CD14-positive monocyte (primary cell): ENCODE results near the gene HIBADH. TPM values are rescaled to one million over a fixed set of nuclear protein-coding genes. Genes with fewer than 3 reads are reported as not detected.

Source experiments
- DNase-seq, 3 donors: peaks; one replicate each; pipeline ENCODE4 v3.0.0-alpha.2; 2011 to 2022
- H2AFZ ChIP-seq: 2 replicates; pipeline ENCODE4 v1.6.0; 2012; ENCODE audit warnings: mild to moderate bottlenecking, low read depth, low read length, inconsistent platforms; ENCODE audit not compliant: insufficient read depth, poor library complexity, severe bottlenecking
- H3K27ac ChIP-seq, 2 donors: 1 replicate in 1 of 2; 2 replicates in 1 of 2; pipeline ENCODE4 v1.5.1; 2012 to 2013; ENCODE audit warnings: low read length in 2 of 2, control low read depth in 1 of 2, inconsistent platforms in 1 of 2, low read depth in 1 of 2, mild to moderate bottlenecking in 1 of 2
- H3K27me3 ChIP-seq, 2 donors: one replicate each; pipeline versions ENCODE4 v1.6.0 to v1.6.1; 2011 to 2013; ENCODE audit warnings: low read length in 2 of 2; ENCODE audit not compliant: control insufficient read depth in 2 of 2, insufficient read depth in 2 of 2
- H3K36me3 ChIP-seq, 2 donors: replicated peaks in 1 of 2; 1 replicate in 1 of 2; 2 replicates in 1 of 2; pipeline versions ENCODE4 v1.5.1 to v1.6.1; 2012 to 2013; ENCODE audit warnings: low read length in 2 of 2, control low read depth in 1 of 2, inconsistent platforms in 1 of 2, mild to moderate bottlenecking in 1 of 2; ENCODE audit not compliant: insufficient read depth in 2 of 2, control insufficient read depth in 1 of 2
- H3K4me1 ChIP-seq, 2 donors: 1 replicate in 1 of 2; 2 replicates in 1 of 2; pipeline versions ENCODE4 v1.5.1 to v1.6.1; 2012 to 2013; ENCODE audit warnings: low read length in 2 of 2, control low read depth in 1 of 2, inconsistent platforms in 1 of 2, mild to moderate bottlenecking in 1 of 2, moderate library complexity in 1 of 2; ENCODE audit not compliant: insufficient read depth in 2 of 2, control insufficient read depth in 1 of 2
- H3K4me2 ChIP-seq: replicated peaks from 2 replicates; pipeline ENCODE3; 2012; ENCODE audit warnings: low read length, moderate library complexity, mild to moderate bottlenecking; ENCODE audit not compliant: poor library complexity, severe bottlenecking; ENCODE audit errors: extremely low read depth
- H3K4me3 ChIP-seq, 3 experiments: fragments of 200-600 bp in 1 of 3; sonication (generic) in 1 of 3; replicated peaks in 1 of 3; 1 replicate in 2 of 3; 2 replicates in 1 of 3; pipeline ENCODE4 v1.5.1; 2011 to 2013; ENCODE audit warnings: low read length in 3 of 3, mild to moderate bottlenecking in 3 of 3, control low read depth in 2 of 3, low read depth in 2 of 3, inconsistent platforms in 1 of 3, moderate library complexity in 1 of 3
- H3K79me2 ChIP-seq: 2 replicates; pipeline ENCODE4 v1.6.0; 2012; ENCODE audit warnings: mild to moderate bottlenecking, control low read depth, inconsistent platforms, low read length, moderate library complexity; ENCODE audit not compliant: insufficient read depth
- H3K9ac ChIP-seq: 2 replicates; pipeline ENCODE4 v1.6.0; 2017; ENCODE audit warnings: low read length, mild to moderate bottlenecking; ENCODE audit not compliant: insufficient read depth, poor library complexity, severe bottlenecking
- H3K9me3 ChIP-seq, 2 donors: replicated peaks in 1 of 2; 1 replicate in 1 of 2; 2 replicates in 1 of 2; pipeline versions ENCODE4 v1.5.1 to v1.6.1; 2012 to 2013; ENCODE audit warnings: low read length in 2 of 2, control low read depth in 1 of 2; ENCODE audit not compliant: control insufficient read depth in 1 of 2, insufficient read depth in 1 of 2
- H4K20me1 ChIP-seq: 2 replicates; pipeline ENCODE4 v1.6.0; 2012; ENCODE audit warnings: mild to moderate bottlenecking, low read length, control low read depth, moderate library complexity; ENCODE audit not compliant: insufficient read depth
- H3K27ac Mint-ChIP-seq, 7 donors: one replicate each; pipeline ENCODE4 v1.8.0; 2020; ENCODE audit warnings: mild to moderate bottlenecking in 7 of 7, mixed read lengths in 7 of 7, moderate library complexity in 6 of 7, inconsistent platforms in 2 of 7
- H3K27me3 Mint-ChIP-seq, 3 donors: one replicate each; pipeline ENCODE4 v1.8.0; 2021 to 2022; ENCODE audit warnings: low read depth in 3 of 3, mild to moderate bottlenecking in 3 of 3, mixed read lengths in 3 of 3, moderate library complexity in 3 of 3, inconsistent platforms in 1 of 3
- H3K36me3 Mint-ChIP-seq, 2 donors: one replicate each; pipeline ENCODE4 v1.8.0; 2020; ENCODE audit warnings: mixed read lengths in 2 of 2, inconsistent platforms in 1 of 2, mild to moderate bottlenecking in 1 of 2
- H3K4me1 Mint-ChIP-seq: one replicate; pipeline ENCODE4 v1.8.0; 2020; ENCODE audit warnings: mild to moderate bottlenecking, mixed read lengths
- H3K4me3 Mint-ChIP-seq, 2 donors: one replicate each; pipeline ENCODE4 v1.8.0; 2020; ENCODE audit warnings: mild to moderate bottlenecking in 2 of 2, mixed read lengths in 2 of 2, moderate library complexity in 1 of 2
- H3K9me3 Mint-ChIP-seq, 7 donors: one replicate each; pipeline ENCODE4 v1.8.0; 2020 to 2022; ENCODE audit warnings: mixed read lengths in 7 of 7, mild to moderate bottlenecking in 6 of 7, moderate library complexity in 6 of 7, inconsistent platforms in 2 of 7
- WGBS: methylation state at CpG from one replicate; pipeline ENCODE4 v1.1.5; 2013; ENCODE audit warnings: missing lambda C conversion rate; ENCODE audit not compliant: insufficient coverage; 5-methylcytosine and 5-hydroxymethylcytosine counted together
- intact Hi-C, 2 donors: fragments of 100-400 bp; cut with micrococcal nuclease; formaldehyde crosslinking; loops; one replicate each; pipeline versions ENCODE4 v1.15.0 to v1.15.1; 2023
- polyA plus RNA-seq, 3 donors: library from polyadenylated mRNA; depleted of rRNA in 1 of 3; unstranded in 2 of 3; stranded (reverse) in 1 of 3; fragments of 300-500 nt in 2 of 3; fragments of >200 nt in 1 of 3; fragmentation: Illumina TruSeq in 2 of 3; gene quantifications; 1 replicate in 2 of 3; 2 replicates in 1 of 3; pipeline ENCODE4 v1.2.3, GENCODE V29; 2012 to 2021
- TF ChIP-seq, protein P1 (sequence below): fragments of 200-600 bp; IDR thresholded peaks from one replicate; pipeline ENCODE4 v1.8.0; 2022; ENCODE audit warnings: antibody characterized with exemption, mild to moderate bottlenecking

The HIBADH gene
- polyA plus RNA-seq, 3 donors = 8.9 to 29.1 (median 26.5) TPM

DNA sequence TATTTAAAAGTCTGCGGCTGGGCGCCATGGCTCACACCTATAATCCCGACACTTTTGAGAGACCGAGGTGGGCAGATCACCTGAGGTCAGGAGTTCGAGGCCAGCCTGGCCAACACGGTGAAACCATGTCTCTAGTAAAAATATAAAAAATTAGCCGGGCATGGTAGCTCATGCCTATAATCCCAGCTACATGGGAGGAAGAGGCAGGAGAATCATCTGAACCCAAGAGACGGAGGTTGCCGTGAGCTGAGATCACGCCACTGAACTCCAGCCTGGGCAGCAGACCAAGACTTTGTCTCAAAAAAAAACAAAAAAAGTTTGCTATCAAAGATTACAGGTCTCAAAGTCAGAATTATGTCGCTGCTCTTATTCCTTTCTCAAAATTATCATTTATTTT lies 55.5 kb downstream of the HIBADH start:
- Mint-ChIP-seq H3K27me3 (no peaks in the 10 kb centered on the region), H3K4me3 (no peak overlapping the region), H3K36me3 (peaks cover 0 to 6% of the 10 kb centered on the region in 2 donors), H3K4me1 (no peaks in the 10 kb centered on the region), H3K27ac (no peak overlapping the region), H3K9me3 (no peaks in the 10 kb centered on the region)
- no peaks in the 10 kb centered on the region for H3K36me3 ChIP-seq
- H2AFZ ChIP-seq = no peak overlapping the region
- DNase-seq = no peak
- no peak overlapping the region for H3K4me3 ChIP-seq
- TF ChIP-seq, protein P1, sequence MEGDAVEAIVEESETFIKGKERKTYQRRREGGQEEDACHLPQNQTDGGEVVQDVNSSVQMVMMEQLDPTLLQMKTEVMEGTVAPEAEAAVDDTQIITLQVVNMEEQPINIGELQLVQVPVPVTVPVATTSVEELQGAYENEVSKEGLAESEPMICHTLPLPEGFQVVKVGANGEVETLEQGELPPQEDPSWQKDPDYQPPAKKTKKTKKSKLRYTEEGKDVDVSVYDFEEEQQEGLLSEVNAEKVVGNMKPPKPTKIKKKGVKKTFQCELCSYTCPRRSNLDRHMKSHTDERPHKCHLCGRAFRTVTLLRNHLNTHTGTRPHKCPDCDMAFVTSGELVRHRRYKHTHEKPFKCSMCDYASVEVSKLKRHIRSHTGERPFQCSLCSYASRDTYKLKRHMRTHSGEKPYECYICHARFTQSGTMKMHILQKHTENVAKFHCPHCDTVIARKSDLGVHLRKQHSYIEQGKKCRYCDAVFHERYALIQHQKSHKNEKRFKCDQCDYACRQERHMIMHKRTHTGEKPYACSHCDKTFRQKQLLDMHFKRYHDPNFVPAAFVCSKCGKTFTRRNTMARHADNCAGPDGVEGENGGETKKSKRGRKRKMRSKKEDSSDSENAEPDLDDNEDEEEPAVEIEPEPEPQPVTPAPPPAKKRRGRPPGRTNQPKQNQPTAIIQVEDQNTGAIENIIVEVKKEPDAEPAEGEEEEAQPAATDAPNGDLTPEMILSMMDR = no peak
- no peaks in the 10 kb centered on the region for H4K20me1 ChIP-seq
- no peaks in the 10 kb centered on the region for H3K9me3 ChIP-seq
- intact Hi-C loops = no loop called here
- H3K4me1 ChIP-seq = no peaks in the 10 kb centered on the region
- H3K9ac ChIP-seq = no peak overlapping the region
- H3K27ac ChIP-seq = no peak overlapping the region
- H3K4me2 ChIP-seq = no peak overlapping the region
- WGBS = 100% methylated on average over 3 of the region's 11 CpGs
- H3K27me3 ChIP-seq = no peaks in the 10 kb centered on the region
- no peaks in the 10 kb centered on the region for H3K79me2 ChIP-seq

- Histone ChIP-seq H3K4me2 (no peak overlapping the region), H3K4me1 (no peaks in the 10 kb centered on the region), H3K36me3 (no peaks in the 10 kb centered on the region), H3K9ac (no peak overlapping the region), H4K20me1 (no peaks in the 10 kb centered on the region), H3K4me3 (no peak overlapping the region), H3K9me3 (no peaks in the 10 kb centered on the region), H2AFZ (no peak overlapping the region), H3K27ac (no peak overlapping the region), H3K27me3 (no peaks in the 10 kb centered on the region), H3K79me2 (no peaks in the 10 kb centered on the region)
- WGBS = 100% methylated on average over 1 of the region's 4 CpGs
- Mint-ChIP-seq H3K4me3 (no peak overlapping the region), H3K36me3 (peaks cover 0 to 6% of the 10 kb centered on the region in 2 donors), H3K27me3 (no peaks in the 10 kb centered on the region), H3K4me1 (no peaks in the 10 kb centered on the region), H3K9me3 (no peaks in the 10 kb centered on the region), H3K27ac (no peak overlapping the region)
- TF ChIP-seq, protein P1 = no peak
- DNase-seq = no peak
- intact Hi-C loops = no loop called here
These were observed 56.1 kb downstream of the HIBADH start for GRCh38 chr7:27606270-27607209.
